Breast epithelium (tissue), 4 donors: ENCODE data around the gene PHTF2. TPM values are rescaled to one million over a fixed set of nuclear protein-coding genes. Genes with fewer than 3 reads are reported as not detected.

Experiments used
- DNase-seq, 2 donors: peaks; one replicate each; pipeline ENCODE4 v3.0.0-alpha.2; 2019; ENCODE audit warnings: low spot score in 2 of 2
- H3K27ac ChIP-seq, 2 donors: fragments of 200-600 bp; sonication (generic) in 1 of 2; one replicate each; pipeline ENCODE4 v1.5.1; 2016 to 2019; ENCODE audit warnings: mild to moderate bottlenecking in 1 of 2
- H3K27me3 ChIP-seq, 2 donors: fragments of 200-600 bp; sonication (generic) in 1 of 2; one replicate each; pipeline versions ENCODE4 v1.5.1 to v1.6.0; 2017 to 2019; ENCODE audit warnings: control low read depth in 1 of 2, mild to moderate bottlenecking in 1 of 2
- H3K36me3 ChIP-seq: fragments of 200-600 bp; one replicate; pipeline ENCODE4 v1.5.1; 2019
- H3K4me1 ChIP-seq, 2 donors: fragments of 200-600 bp; sonication (generic); one replicate each; pipeline ENCODE4 v1.5.1; 2016 to 2019; ENCODE audit warnings: control low read depth in 1 of 2
- H3K4me3 ChIP-seq, 3 donors: fragments of 200-600 bp; sonication (generic); 1 replicate in 2 of 3; 2 replicates in 1 of 3; pipeline ENCODE4 v1.5.1; 2016 to 2019; ENCODE audit warnings: mild to moderate bottlenecking in 3 of 3, moderate library complexity in 2 of 3
- H3K9me3 ChIP-seq, 2 donors: fragments of 200-600 bp; sonication (generic) in 1 of 2; one replicate each; pipeline ENCODE4 v1.5.1; 2016 to 2019; ENCODE audit warnings: control low read depth in 1 of 2
- CTCF ChIP-seq, 3 donors: fragments of 450-650 bp; IDR thresholded peaks; one replicate each; pipeline ENCODE4 v1.5.1; 2016 to 2017; ENCODE audit warnings: antibody characterized with exemption in 3 of 3, mild to moderate bottlenecking in 3 of 3, moderate library complexity in 3 of 3
- POLR2A ChIP-seq: fragments of 450-650 bp; IDR thresholded peaks from one replicate; pipeline ENCODE4 v1.6.1; 2016; ENCODE audit warnings: antibody characterized with exemption, mild to moderate bottlenecking, moderate library complexity
- POLR2AphosphoS5 ChIP-seq, 3 donors: sonication (generic); formaldehyde crosslinking; IDR thresholded peaks; one replicate each; pipeline ENCODE4 v1.6.1; 2017; ENCODE audit warnings: antibody characterized with exemption in 3 of 3
- intact Hi-C: fragments of 100-400 bp; cut with DNase I; formaldehyde crosslinking; loops from one replicate; pipeline ENCODE4 v1.15.1; 2023; ENCODE audit warnings: low total_unique reads
- total RNA-seq, 3 donors: library from RNA; depleted of rRNA; stranded (reverse); fragments of >200 nt; gene quantifications; one replicate each; pipeline ENCODE4 v1.1.0, GENCODE V29; 2016

The PHTF2 gene
- total RNA-seq: 10 to 100 TPM; 17.0 to 23.5 (median 19.2) TPM

- intact Hi-C loops: no loop called here
- H3K36me3 ChIP-seq: no peaks in the 10 kb centered on the region
- TF ChIP-seq POLR2AphosphoS5 (IDR thresholded peaks at IDR 0.05) (peak in 2 of 3 donors; percentile 76 to 77), POLR2A (peak; percentile 62), CTCF (IDR thresholded peaks at IDR 0.05) (peak in 2 of 3 donors; percentile 37 to 48)
- H3K4me1 ChIP-seq: peaks cover 0 to 6% of the 10 kb centered on the region in 2 donors
- DNase-seq: peak; percentile 97 to 98
- H3K27me3 ChIP-seq: no peaks in the 10 kb centered on the region
- H3K4me3 ChIP-seq: peak within 1 kb of the TSS; percentile 76 to 90 (median 79)
- no peaks in the 10 kb centered on the region for H3K9me3 ChIP-seq
- peak within 1 kb of the TSS; percentile 84 to 93 for H3K27ac ChIP-seq
Observed at GRCh38 chr7:77798394-77799077, at the start of gene PHTF2, which contains the start of gene TMEM60. Gene PHTF2 (plus strand): TSS chr7:77798773. Gene TMEM60 (minus strand): TSS chr7:77798434. CDS start chr7:77794373, 4,061 bp downstream.

- no peak for DNase-seq
- Histone ChIP-seq H3K9me3 (no peaks in the 10 kb centered on the region), H3K4me1 (no peaks in the 10 kb centered on the region), H3K36me3 (no peaks in the 10 kb centered on the region), H3K4me3 (no peak overlapping the region), H3K27ac (no peak overlapping the region), H3K27me3 (no peaks in the 10 kb centered on the region)
- intact Hi-C loops: no loop called here
- TF ChIP-seq POLR2AphosphoS5 (IDR thresholded peaks at IDR 0.05) (no peak), CTCF (IDR thresholded peaks at IDR 0.05) (no peak), POLR2A (no peak)
Observed at GRCh38 chr7:77752016-77752415, 46.6 kb upstream of the PHTF2 start.

GRCh38 chr7:77753173-77753572, 45.4 kb upstream of the PHTF2 start:
- H3K4me1 ChIP-seq: no peaks in the 10 kb centered on the region
- no peaks in the 10 kb centered on the region for H3K36me3 ChIP-seq
- H3K27ac ChIP-seq: no peak overlapping the region
- no peak overlapping the region for H3K4me3 ChIP-seq
- DNase-seq: no peak
- intact Hi-C loops: no loop called here
- H3K27me3 ChIP-seq: no peaks in the 10 kb centered on the region
- TF ChIP-seq POLR2AphosphoS5 (IDR thresholded peaks at IDR 0.05) (no peak), CTCF (IDR thresholded peaks at IDR 0.05) (no peak), POLR2A (no peak)
- H3K9me3 ChIP-seq: no peaks in the 10 kb centered on the region

- Histone ChIP-seq H3K27me3 (no peaks in the 10 kb centered on the region), H3K4me1 (no peaks in the 10 kb centered on the region), H3K36me3 (no peaks in the 10 kb centered on the region), H3K27ac (no peak overlapping the region), H3K4me3 (no peak overlapping the region), H3K9me3 (no peaks in the 10 kb centered on the region)
- intact Hi-C loops: no loop called here
- no peak for TF ChIP-seq POLR2AphosphoS5 (IDR thresholded peaks at IDR 0.05)
- TF ChIP-seq POLR2A: no peak
- no peak for TF ChIP-seq CTCF (IDR thresholded peaks at IDR 0.05)
- DNase-seq: no peak
Observed at GRCh38 chr7:77757589-77757988, 41.0 kb upstream of the PHTF2 start.

GRCh38 chr7:77759294-77759889, 39.2 kb upstream of the PHTF2 start:
- intact Hi-C loops: no loop called here
- H3K4me1 ChIP-seq: no peaks in the 10 kb centered on the region
- H3K27ac ChIP-seq: peak overlapping the region in 1 of 2 donors; percentile 2
- TF ChIP-seq CTCF (IDR thresholded peaks at IDR 0.05) (peak; percentile 76 to 87 (median 86)), POLR2AphosphoS5 (IDR thresholded peaks at IDR 0.05) (no peak), POLR2A (no peak)
- no peaks in the 10 kb centered on the region for H3K27me3 ChIP-seq
- no peaks in the 10 kb centered on the region for H3K36me3 ChIP-seq
- no peaks in the 10 kb centered on the region for H3K9me3 ChIP-seq
- DNase-seq: peak in 1 of 2 donors; percentile 49
- no peak overlapping the region for H3K4me3 ChIP-seq
